Liver (tissue), 9 donors: ENCODE results near the gene THAP2. TPM values are rescaled to one million over a fixed set of nuclear protein-coding genes. Genes with fewer than 3 reads are reported as not detected.

Experiments used
- DNase-seq: peaks from one replicate; pipeline ENCODE4 v3.0.0-alpha.2; 2017; ENCODE audit warnings: low spot score
- H3K27ac ChIP-seq, 2 donors: one replicate each; pipeline ENCODE4 v1.7.0; 2013; ENCODE audit warnings: inconsistent platforms in 2 of 2, low read length in 2 of 2, control low read depth in 1 of 2, low read depth in 1 of 2, mild to moderate bottlenecking in 1 of 2
- H3K27me3 ChIP-seq, 4 donors: one replicate each; pipeline versions ENCODE4 v1.6.1 to v1.7.0; 2013; ENCODE audit warnings: low read length in 3 of 4, inconsistent platforms in 1 of 4, mild to moderate bottlenecking in 1 of 4, moderate library complexity in 1 of 4; ENCODE audit not compliant: control insufficient read depth in 4 of 4, insufficient read depth in 4 of 4
- H3K36me3 ChIP-seq, 4 donors: one replicate each; pipeline versions ENCODE4 v1.6.1 to v1.7.0; 2013; ENCODE audit warnings: low read length in 3 of 4, mild to moderate bottlenecking in 3 of 4, low read depth in 1 of 4, moderate library complexity in 1 of 4; ENCODE audit not compliant: control insufficient read depth in 4 of 4, insufficient read depth in 3 of 4
- H3K4me1 ChIP-seq, 4 donors: one replicate each; pipeline versions ENCODE4 v1.6.1 to v1.7.0; 2013; ENCODE audit warnings: low read length in 3 of 4, mild to moderate bottlenecking in 3 of 4, moderate library complexity in 1 of 4; ENCODE audit not compliant: control insufficient read depth in 4 of 4, insufficient read depth in 4 of 4
- H3K4me3 ChIP-seq, 3 donors: one replicate each; pipeline versions ENCODE4 v1.6.1 to v1.7.0; 2013; ENCODE audit warnings: low read length in 3 of 3, control low read depth in 1 of 3, low read depth in 1 of 3, mild to moderate bottlenecking in 1 of 3
- H3K9ac ChIP-seq, 2 donors: one replicate each; pipeline ENCODE4 v1.7.0; 2013; ENCODE audit warnings: low read length in 2 of 2, mild to moderate bottlenecking in 2 of 2, moderate library complexity in 2 of 2, control low read depth in 1 of 2, low read depth in 1 of 2
- H3K9me3 ChIP-seq, 4 donors: one replicate each; pipeline versions ENCODE4 v1.6.1 to v1.7.0; 2013; ENCODE audit warnings: low read length in 3 of 4; ENCODE audit not compliant: control insufficient read depth in 4 of 4
- EGR1 ChIP-seq, 2 donors: IDR thresholded peaks; 2 replicates each; pipeline ENCODE4 v1.6.1; 2016 to 2018; ENCODE audit warnings: antibody characterized with exemption in 2 of 2, low read depth in 2 of 2
- FOXA1 ChIP-seq: IDR thresholded peaks from 2 replicates; pipeline ENCODE4 v1.6.1; 2016; ENCODE audit warnings: antibody characterized with exemption
- FOXA2 ChIP-seq: IDR thresholded peaks from 2 replicates; pipeline ENCODE4 v1.6.1; 2016; ENCODE audit warnings: antibody characterized with exemption
- GABPA ChIP-seq, 2 donors: IDR thresholded peaks in 1 of 2; conservative IDR thresholded peaks in 1 of 2; 2 replicates each; pipeline ENCODE4 v1.6.1; 2016; ENCODE audit warnings: antibody characterized with exemption in 2 of 2, mild to moderate bottlenecking in 1 of 2, moderate library complexity in 1 of 2
- JUND ChIP-seq, 2 donors: IDR thresholded peaks; 2 replicates each; pipeline ENCODE4 v1.6.1; 2016; ENCODE audit warnings: antibody characterized with exemption in 2 of 2
- RAD21 ChIP-seq, 2 donors: IDR thresholded peaks; 2 replicates each; pipeline ENCODE4 v1.6.1; 2016; ENCODE audit warnings: antibody characterized with exemption in 2 of 2, mild to moderate bottlenecking in 2 of 2
- RXRA ChIP-seq, 2 donors: IDR thresholded peaks; 2 replicates each; pipeline ENCODE4 v1.6.1; 2017 to 2018; ENCODE audit warnings: antibody characterized with exemption in 2 of 2, mild to moderate bottlenecking in 1 of 2
- YY1 ChIP-seq: IDR thresholded peaks from 2 replicates; pipeline ENCODE4 v1.6.1; 2016; ENCODE audit warnings: antibody characterized with exemption, mild to moderate bottlenecking
- WGBS: extraction: QIAGEN DNeasy Blood & Tissue Kit; methylation state at CpG from one replicate; pipeline ENCODE4 v1.1.7; 2013; 5-methylcytosine and 5-hydroxymethylcytosine counted together
- polyA plus RNA-seq, 2 donors: library from polyadenylated mRNA; stranded (reverse) in 1 of 2; unstranded in 1 of 2; fragments of 200-250 nt in 1 of 2; fragments of >200 nt in 1 of 2; fragmentation: Nextera tagmentation in 1 of 2; extraction: Ambion mirVana in 1 of 2; gene quantifications; one replicate each; pipeline versions ENCODE4 v1.2.1 to v1.2.3, GENCODE V29; 2013 to 2015
- total RNA-seq, 2 donors: library from RNA; depleted of rRNA; stranded (reverse); fragments of >200 nt; gene quantifications; one replicate each; pipeline ENCODE4 v1.2.3, GENCODE V29; 2014
- TF ChIP-seq, protein P1 (sequence below): IDR thresholded peaks from 2 replicates; pipeline ENCODE4 v1.6.1; 2016; ENCODE audit warnings: antibody characterized with exemption
- TF ChIP-seq, protein P2 (sequence below): IDR thresholded peaks from 2 replicates; pipeline ENCODE4 v1.6.1; 2016; ENCODE audit warnings: antibody characterized with exemption, mild to moderate bottlenecking
- TF ChIP-seq, protein P3 (sequence below): IDR thresholded peaks from 2 replicates; pipeline ENCODE4 v1.6.1; 2016; ENCODE audit warnings: antibody characterized with exemption
- TF ChIP-seq, protein P4 (sequence below): fragments of 150-350 bp; IDR thresholded peaks from 2 replicates; pipeline ENCODE4 v1.5.1; 2017; ENCODE audit warnings: improper control_type of control experiment, low read depth, low read length; ENCODE audit not compliant: missing input control
- TF ChIP-seq, protein P5 (sequence below): IDR thresholded peaks from 2 replicates; pipeline ENCODE4 v1.6.1; 2016; ENCODE audit warnings: antibody characterized with exemption
- donor health status: healthy.
- donor health status: healthy.
- donor health status: healthy.
- donor health status: healthy.
- donor health status: healthy.

The THAP2 gene
- total and polyA plus RNA-seq, 4 donors: 0.82 to 2.5 (median 1.5) TPM

DNA sequence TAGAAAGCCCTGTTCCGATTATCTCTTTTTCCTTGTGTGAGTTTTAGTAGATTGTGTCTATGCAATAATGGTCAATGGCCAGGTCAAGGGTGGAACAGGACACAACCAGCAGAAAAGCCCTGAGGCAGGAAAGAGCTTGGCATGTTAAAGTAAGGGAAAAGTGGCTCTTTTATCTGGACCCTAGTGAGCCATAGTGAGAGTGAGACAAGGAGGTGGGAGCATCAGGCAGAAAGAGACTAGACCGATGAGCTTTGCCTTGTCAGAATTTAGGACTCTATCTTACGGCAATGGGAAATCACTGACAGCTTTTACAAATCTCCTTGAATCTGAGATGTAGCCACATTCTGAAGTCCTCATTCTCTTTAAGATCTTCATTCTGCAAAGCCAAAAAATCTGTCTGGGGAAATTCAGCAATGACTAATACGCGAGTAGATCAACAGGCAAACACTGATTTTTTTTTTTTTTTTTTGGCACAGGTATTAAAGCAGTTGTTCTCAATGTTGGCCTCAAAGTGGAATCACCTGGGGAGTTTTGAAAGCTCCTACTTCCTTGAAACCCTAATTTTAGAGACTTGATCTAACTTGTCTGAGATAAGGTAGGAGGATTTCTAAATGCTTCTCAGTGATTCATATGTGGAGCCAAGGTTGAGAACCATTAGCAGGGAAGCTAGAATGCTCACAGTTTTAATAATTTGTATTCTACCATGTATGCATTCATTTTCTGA, 55.7 kb downstream of the THAP2 start:
- Histone ChIP-seq H3K27me3 (no peaks in the 10 kb centered on the region), H3K36me3 (no peaks in the 10 kb centered on the region), H3K27ac (no peak overlapping the region), H3K4me3 (no peak overlapping the region), H3K4me1 (no peaks in the 10 kb centered on the region), H3K9me3 (no peaks in the 10 kb centered on the region), H3K9ac (no peak overlapping the region)
- 93% methylated on average over 5 of the region's 5 CpGs for WGBS
- TF ChIP-seq, protein P1, sequence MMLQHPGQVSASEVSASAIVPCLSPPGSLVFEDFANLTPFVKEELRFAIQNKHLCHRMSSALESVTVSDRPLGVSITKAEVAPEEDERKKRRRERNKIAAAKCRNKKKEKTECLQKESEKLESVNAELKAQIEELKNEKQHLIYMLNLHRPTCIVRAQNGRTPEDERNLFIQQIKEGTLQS: no peak
- TF ChIP-seq EGR1 (IDR thresholded peaks at IDR 0.05; ENCODE audit: low read depth in 2 of 2) (no peak), FOXA2 (no peak), RAD21 (IDR thresholded peaks at IDR 0.05) (no peak), GABPA (IDR thresholded peaks at IDR 0.05 in 1 of 2, conservative IDR thresholded peaks at IDR 0.05 in 1 of 2) (no peak)
- TF ChIP-seq, protein P2, sequence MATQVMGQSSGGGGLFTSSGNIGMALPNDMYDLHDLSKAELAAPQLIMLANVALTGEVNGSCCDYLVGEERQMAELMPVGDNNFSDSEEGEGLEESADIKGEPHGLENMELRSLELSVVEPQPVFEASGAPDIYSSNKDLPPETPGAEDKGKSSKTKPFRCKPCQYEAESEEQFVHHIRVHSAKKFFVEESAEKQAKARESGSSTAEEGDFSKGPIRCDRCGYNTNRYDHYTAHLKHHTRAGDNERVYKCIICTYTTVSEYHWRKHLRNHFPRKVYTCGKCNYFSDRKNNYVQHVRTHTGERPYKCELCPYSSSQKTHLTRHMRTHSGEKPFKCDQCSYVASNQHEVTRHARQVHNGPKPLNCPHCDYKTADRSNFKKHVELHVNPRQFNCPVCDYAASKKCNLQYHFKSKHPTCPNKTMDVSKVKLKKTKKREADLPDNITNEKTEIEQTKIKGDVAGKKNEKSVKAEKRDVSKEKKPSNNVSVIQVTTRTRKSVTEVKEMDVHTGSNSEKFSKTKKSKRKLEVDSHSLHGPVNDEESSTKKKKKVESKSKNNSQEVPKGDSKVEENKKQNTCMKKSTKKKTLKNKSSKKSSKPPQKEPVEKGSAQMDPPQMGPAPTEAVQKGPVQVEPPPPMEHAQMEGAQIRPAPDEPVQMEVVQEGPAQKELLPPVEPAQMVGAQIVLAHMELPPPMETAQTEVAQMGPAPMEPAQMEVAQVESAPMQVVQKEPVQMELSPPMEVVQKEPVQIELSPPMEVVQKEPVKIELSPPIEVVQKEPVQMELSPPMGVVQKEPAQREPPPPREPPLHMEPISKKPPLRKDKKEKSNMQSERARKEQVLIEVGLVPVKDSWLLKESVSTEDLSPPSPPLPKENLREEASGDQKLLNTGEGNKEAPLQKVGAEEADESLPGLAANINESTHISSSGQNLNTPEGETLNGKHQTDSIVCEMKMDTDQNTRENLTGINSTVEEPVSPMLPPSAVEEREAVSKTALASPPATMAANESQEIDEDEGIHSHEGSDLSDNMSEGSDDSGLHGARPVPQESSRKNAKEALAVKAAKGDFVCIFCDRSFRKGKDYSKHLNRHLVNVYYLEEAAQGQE: no peak
- DNase-seq: no peak

DNA sequence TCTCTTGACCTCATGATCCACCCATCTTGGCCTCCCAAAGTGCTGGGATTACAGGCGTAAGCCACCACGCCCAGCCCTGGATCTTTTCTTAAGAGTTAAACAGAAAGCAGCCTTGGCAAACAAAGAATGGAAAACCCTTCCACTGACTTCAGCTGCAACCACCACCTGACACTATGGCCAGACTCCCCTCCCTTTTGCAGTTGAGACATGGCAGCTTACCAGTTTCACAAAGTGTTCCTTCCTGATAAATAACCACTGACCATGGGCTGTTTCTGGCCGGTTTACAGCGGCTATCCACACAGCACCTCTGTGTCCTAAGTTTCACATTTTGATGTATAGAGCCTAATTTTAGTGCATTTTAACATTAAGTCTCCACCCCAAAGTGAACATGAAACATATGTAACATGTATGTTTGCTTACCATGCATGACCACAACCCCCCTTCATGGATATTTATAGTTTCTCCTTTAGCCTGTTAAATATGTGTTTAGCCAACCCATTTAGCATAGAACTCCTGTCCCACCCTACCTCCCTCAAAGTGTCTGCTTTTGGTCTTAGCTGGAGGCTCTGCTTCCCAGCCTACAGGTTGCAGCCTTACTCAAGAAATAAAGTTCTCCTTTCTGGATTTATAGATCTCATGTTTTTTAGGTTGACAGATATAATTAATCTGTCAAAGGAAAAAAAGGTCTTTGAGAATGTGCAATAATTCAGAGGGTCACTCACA, 57.8 kb downstream of the THAP2 start:
- WGBS: 94% methylated on average over 4 of the region's 4 CpGs
- Histone ChIP-seq H3K4me1 (peaks cover 0 to 4% (median 1%) of the 10 kb centered on the region in 4 donors), H3K9me3 (no peaks in the 10 kb centered on the region), H3K27me3 (no peaks in the 10 kb centered on the region), H3K36me3 (no peaks in the 10 kb centered on the region), H3K9ac (no peak overlapping the region), H3K4me3 (no peak overlapping the region), H3K27ac (no peak overlapping the region)
- no peak for DNase-seq
- TF ChIP-seq, protein P3, sequence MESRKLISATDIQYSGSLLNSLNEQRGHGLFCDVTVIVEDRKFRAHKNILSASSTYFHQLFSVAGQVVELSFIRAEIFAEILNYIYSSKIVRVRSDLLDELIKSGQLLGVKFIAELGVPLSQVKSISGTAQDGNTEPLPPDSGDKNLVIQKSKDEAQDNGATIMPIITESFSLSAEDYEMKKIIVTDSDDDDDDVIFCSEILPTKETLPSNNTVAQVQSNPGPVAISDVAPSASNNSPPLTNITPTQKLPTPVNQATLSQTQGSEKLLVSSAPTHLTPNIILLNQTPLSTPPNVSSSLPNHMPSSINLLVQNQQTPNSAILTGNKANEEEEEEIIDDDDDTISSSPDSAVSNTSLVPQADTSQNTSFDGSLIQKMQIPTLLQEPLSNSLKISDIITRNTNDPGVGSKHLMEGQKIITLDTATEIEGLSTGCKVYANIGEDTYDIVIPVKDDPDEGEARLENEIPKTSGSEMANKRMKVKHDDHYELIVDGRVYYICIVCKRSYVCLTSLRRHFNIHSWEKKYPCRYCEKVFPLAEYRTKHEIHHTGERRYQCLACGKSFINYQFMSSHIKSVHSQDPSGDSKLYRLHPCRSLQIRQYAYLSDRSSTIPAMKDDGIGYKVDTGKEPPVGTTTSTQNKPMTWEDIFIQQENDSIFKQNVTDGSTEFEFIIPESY: no peak
- TF ChIP-seq YY1 (no peak), EGR1 (IDR thresholded peaks at IDR 0.05; ENCODE audit: low read depth in 2 of 2) (no peak), RAD21 (IDR thresholded peaks at IDR 0.05) (no peak), JUND (IDR thresholded peaks at IDR 0.05) (no peak), RXRA (IDR thresholded peaks at IDR 0.05) (no peak), FOXA1 (no peak)
- TF ChIP-seq, protein P2: no peak
- TF ChIP-seq, protein P4, sequence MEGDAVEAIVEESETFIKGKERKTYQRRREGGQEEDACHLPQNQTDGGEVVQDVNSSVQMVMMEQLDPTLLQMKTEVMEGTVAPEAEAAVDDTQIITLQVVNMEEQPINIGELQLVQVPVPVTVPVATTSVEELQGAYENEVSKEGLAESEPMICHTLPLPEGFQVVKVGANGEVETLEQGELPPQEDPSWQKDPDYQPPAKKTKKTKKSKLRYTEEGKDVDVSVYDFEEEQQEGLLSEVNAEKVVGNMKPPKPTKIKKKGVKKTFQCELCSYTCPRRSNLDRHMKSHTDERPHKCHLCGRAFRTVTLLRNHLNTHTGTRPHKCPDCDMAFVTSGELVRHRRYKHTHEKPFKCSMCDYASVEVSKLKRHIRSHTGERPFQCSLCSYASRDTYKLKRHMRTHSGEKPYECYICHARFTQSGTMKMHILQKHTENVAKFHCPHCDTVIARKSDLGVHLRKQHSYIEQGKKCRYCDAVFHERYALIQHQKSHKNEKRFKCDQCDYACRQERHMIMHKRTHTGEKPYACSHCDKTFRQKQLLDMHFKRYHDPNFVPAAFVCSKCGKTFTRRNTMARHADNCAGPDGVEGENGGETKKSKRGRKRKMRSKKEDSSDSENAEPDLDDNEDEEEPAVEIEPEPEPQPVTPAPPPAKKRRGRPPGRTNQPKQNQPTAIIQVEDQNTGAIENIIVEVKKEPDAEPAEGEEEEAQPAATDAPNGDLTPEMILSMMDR: no peak
- TF ChIP-seq, protein P5, sequence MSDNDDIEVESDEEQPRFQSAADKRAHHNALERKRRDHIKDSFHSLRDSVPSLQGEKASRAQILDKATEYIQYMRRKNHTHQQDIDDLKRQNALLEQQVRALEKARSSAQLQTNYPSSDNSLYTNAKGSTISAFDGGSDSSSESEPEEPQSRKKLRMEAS: no peak
- TF ChIP-seq, protein P1: no peak
